ENCODE results near the gene SLC22A25. TPM values are rescaled to one million over a fixed set of nuclear protein-coding genes. Genes with fewer than 3 reads are reported as not detected.
A peak's percentile ranks its signal among the peaks of the same experiment; 100 is the strongest.

The SLC22A25 gene
- total RNA-seq, 6 donors from 2014 or later: not detected

- H3K4me3 ChIP-seq: no peak overlapping the region
Observed at GRCh38 chr11:63214093-63214492, 29.3 kb downstream of the SLC22A25 start.

GRCh38 chr11:63212742-63213141 lies 30.7 kb downstream of the SLC22A25 start:
- no peak overlapping the region for H3K27ac ChIP-seq
- WGBS, 2 donors: 3 to 4% methylated on average over 2 of the region's 2 CpGs
- ATAC-seq (ENCODE audit: low FRiP score in 2 of 2) (no peak), DNase-seq (no peak)
- no peaks in the 10 kb centered on the region for H3K36me3 ChIP-seq
- H3K4me1 ChIP-seq: peaks cover 0 to 4% (median 0%) of the 10 kb centered on the region in 4 donors
- H3K4me3 ChIP-seq: no peak overlapping the region
- no peaks in the 10 kb centered on the region for H3K27me3 ChIP-seq
- TF ChIP-seq POLR2A (IDR thresholded peaks at IDR 0.05) (no peak), CTCF (IDR thresholded peaks at IDR 0.05) (peak in 5 of 6 experiments; percentile 16 to 48 (median 38))
- H3K9me3 ChIP-seq: no peaks in the 10 kb centered on the region

More at GRCh38 chr11:63214093-63214492, 29.3 kb downstream of the SLC22A25 start:
- TF ChIP-seq POLR2AphosphoS5 (IDR thresholded peaks at IDR 0.05) (no peak), POLR2A (IDR thresholded peaks at IDR 0.05) (no peak), CTCF (IDR thresholded peaks at IDR 0.05) (no peak), EP300 (IDR thresholded peaks at IDR 0.05) (no peak)
- DNase-seq (no peak), ATAC-seq (ENCODE audit: low FRiP score in 2 of 2) (no peak)
- Histone ChIP-seq H3K4me1 (peaks cover 0 to 3% (median 0%) of the 10 kb centered on the region in 4 donors), H3K27ac (no peak overlapping the region), H3K27me3 (no peaks in the 10 kb centered on the region), H3K36me3 (no peaks in the 10 kb centered on the region), H3K9me3 (no peaks in the 10 kb centered on the region)
- 88% methylated on average over 4 of the region's 4 CpGs for WGBS, 2 donors

GRCh38 chr11:63210111-63210510 lies 33.3 kb downstream of the SLC22A25 start:
- TF ChIP-seq EP300 (IDR thresholded peaks at IDR 0.05): no peak
- TF ChIP-seq POLR2AphosphoS5 (IDR thresholded peaks at IDR 0.05): no peak
- TF ChIP-seq POLR2A (IDR thresholded peaks at IDR 0.05): no peak
- no peak for TF ChIP-seq CTCF (IDR thresholded peaks at IDR 0.05)
- no peaks in the 10 kb centered on the region for H3K27me3 ChIP-seq
- no peak for ATAC-seq (ENCODE audit: low FRiP score in 2 of 2)
- no peaks in the 10 kb centered on the region for H3K9me3 ChIP-seq
- H3K36me3 ChIP-seq: no peaks in the 10 kb centered on the region
- DNase-seq: no peak
- H3K4me3 ChIP-seq: no peak overlapping the region
- H3K27ac ChIP-seq: no peak overlapping the region
- H3K4me1 ChIP-seq: peaks cover 0 to 4% (median 0%) of the 10 kb centered on the region in 4 donors
- WGBS, 2 donors: 33 to 39% methylated on average over 3 of the region's 3 CpGs

Other genes with a start within 250 kb of the SLC22A25 start
- gene SLC22A8, start 227.8 kb downstream of the SLC22A25 start, total RNA-seq: not detected
- gene SLC22A24, start 99.4 kb downstream of the SLC22A25 start, total RNA-seq: not detected
- gene SLC22A9, start 126.2 kb upstream of the SLC22A25 start, total RNA-seq: not detected
- 1 to 10 TPM; 1.0 to 7.2 (median 3.1) TPM for gene PLAAT5, start 247.6 kb upstream of the SLC22A25 start, total RNA-seq

Data from upper lobe of left lung (tissue), 6 donors.